Ovary (tissue), 9 donors: Measurements from ENCODE around the gene TSKU. TPM values are rescaled to one million over a fixed set of nuclear protein-coding genes. Genes with fewer than 3 reads are reported as not detected.
A peak's percentile ranks its signal among the peaks of the same experiment; 100 is the strongest.

Source experiments
- DNase-seq, 5 donors: peaks; one replicate each; pipeline ENCODE4 v3.0.0-alpha.2; 2019 to 2020
- H3K27ac ChIP-seq, 2 donors: fragments of 200-600 bp; one replicate each; pipeline versions ENCODE4 v1.5.1 to v1.8.0; 2019 to 2022
- H3K27me3 ChIP-seq: fragments of 200-600 bp; one replicate; pipeline ENCODE4 v1.8.0; 2022
- H3K36me3 ChIP-seq: fragments of 200-600 bp; sonication (generic); one replicate; pipeline ENCODE4 v1.5.1; 2019
- H3K4me1 ChIP-seq: one replicate; pipeline ENCODE4 v1.8.1; 2013; ENCODE audit warnings: mild to moderate bottlenecking, moderate library complexity; ENCODE audit not compliant: insufficient read depth
- H3K4me3 ChIP-seq: fragments of 200-600 bp; sonication (generic); one replicate; pipeline ENCODE4 v1.5.1; 2017
- H3K9me3 ChIP-seq, 2 donors: fragments of 200-600 bp in 1 of 2; sonication (generic) in 1 of 2; one replicate each; pipeline versions ENCODE4 v1.5.1 to v1.8.1; 2013 to 2019; ENCODE audit warnings: mild to moderate bottlenecking in 1 of 2, moderate library complexity in 1 of 2
- CTCF ChIP-seq, 3 donors: fragments of 450-650 bp in 2 of 3; fragments of 200-600 bp in 1 of 3; IDR thresholded peaks; one replicate each; pipeline versions ENCODE4 v1.5.1 to v1.8.0; 2016 to 2022; ENCODE audit warnings: antibody characterized with exemption in 3 of 3, mild to moderate bottlenecking in 1 of 3
- EP300 ChIP-seq: sonication (generic); formaldehyde crosslinking; IDR thresholded peaks from one replicate; pipeline ENCODE4 v1.6.1; 2017; ENCODE audit warnings: antibody characterized with exemption
- POLR2A ChIP-seq: fragments of 450-650 bp; IDR thresholded peaks from one replicate; pipeline ENCODE4 v1.6.1; 2017; ENCODE audit warnings: antibody characterized with exemption, mild to moderate bottlenecking, moderate library complexity
- WGBS, 3 donors: extraction: QIAGEN DNeasy Blood & Tissue Kit in 1 of 3; methylation state at CpG; one replicate each; pipeline versions ENCODE4 v1.1.5 to v1.1.7; 2013 to 2017; 5-methylcytosine and 5-hydroxymethylcytosine counted together
- intact Hi-C, 4 donors: fragments of 100-400 bp; cut with DNase I; formaldehyde crosslinking; loops; one replicate each; pipeline versions ENCODE4 v1.11.0 to v1.15.1; 2022 to 2023
- polyA plus RNA-seq, 2 donors: library from polyadenylated mRNA; stranded (reverse); fragments of 200-250 nt in 1 of 2; fragments of 350-450 nt in 1 of 2; fragmentation: Illumina TruSeq in 1 of 2; extraction: RNeasy Lipid Tissue Mini Kit (QIAGEN cat#74804) in 1 of 2; gene quantifications; one replicate each; pipeline ENCODE4 v1.2.3, GENCODE V29; 2013 to 2014
- total RNA-seq, 7 donors: library from RNA; depleted of rRNA in 2 of 7; stranded (reverse); fragments of >200 nt in 2 of 7; fragmentation: NEBNext Ultra II Directional in 3 of 7; extraction: Animal tissue kit (Norgen Biotek cat#: 25700) in 3 of 7; gene quantifications; one replicate each; pipeline versions ENCODE4 v1.1.0 to v1.2.4, GENCODE V29; 2016 to 2023
- donor health status: DM: no; HTN: no; CAD: no; lungs with moderate emphysema.
- donor health status: DM: no; HTN: no; CAD: no.
- donor health status: Bipolar disorder and iron deficiency.
- donor health status: DM: yes; HTN: yes; CAD: no.
- donor health status: DM: no; HTN: no; CAD: no.
- donor health status: DM: yes; HTN: yes; CAD: no.

The TSKU gene
- total and polyA plus RNA-seq, 9 donors = 19.2 to 114 (median 65.1) TPM

GRCh38 chr11:76781807-76782530, 1.2 kb upstream of the TSKU start:
- peaks cover 11% of the 10 kb centered on the region for H3K4me1 ChIP-seq
- intact Hi-C loops = loop anchor here in 1 of 4 donors (5.0 kb wide), 1 partner anchor 45 kb away; no protein-coding TSS in a partner anchor

GRCh38 chr11:76782531-76783293, 444 bp upstream of the TSKU start:
- Histone ChIP-seq H3K27me3 (no peaks in the 10 kb centered on the region), H3K4me1 (peaks cover 15% of the 10 kb centered on the region), H3K27ac (peak overlapping the region; percentile 89 to 99), H3K36me3 (no peaks in the 10 kb centered on the region), H3K9me3 (no peaks in the 10 kb centered on the region), H3K4me3 (peak overlapping the region; percentile 94)
- intact Hi-C loops = loop anchor here in 1 of 4 donors (5.0 kb wide), 1 partner anchor 45 kb away; no protein-coding TSS in a partner anchor
- peak; percentile 89 to 93 (median 92) for DNase-seq
- TF ChIP-seq CTCF (IDR thresholded peaks at IDR 0.05) (peak in 1 of 3 donors; percentile 20), EP300 (no peak), POLR2A (peak; percentile 34)
- WGBS, 3 donors = 0 to 1% (median 0%) methylated on average over 27 to 38 of the region's 38 CpGs

More at GRCh38 chr11:76781807-76782530, 1.2 kb upstream of the TSKU start:
- TF ChIP-seq CTCF (IDR thresholded peaks at IDR 0.05) = no peak
- TF ChIP-seq EP300 = no peak
- H3K9me3 ChIP-seq = no peaks in the 10 kb centered on the region
- peak overlapping the region; percentile 94 for H3K4me3 ChIP-seq
- 46 to 55% (median 52%) methylated on average over 5 of the region's 5 CpGs for WGBS, 3 donors
- no peak for DNase-seq
- peak overlapping the region; percentile 89 to 99 for H3K27ac ChIP-seq
- H3K27me3 ChIP-seq = no peaks in the 10 kb centered on the region
- H3K36me3 ChIP-seq = no peaks in the 10 kb centered on the region

GRCh38 chr11:76783896-76784813, 999 bp downstream of the TSKU start:
- H3K4me1 ChIP-seq = peaks cover 27% of the 10 kb centered on the region
- intact Hi-C loops = loop anchor here in 1 of 4 donors (5.0 kb wide), 1 partner anchor 47 kb away; no protein-coding TSS in a partner anchor
- TF ChIP-seq POLR2A (peak; percentile 12), EP300 (no peak)
- DNase-seq = peak; percentile 76 to 88 (median 87)
- no peaks in the 10 kb centered on the region for H3K9me3 ChIP-seq
- H3K36me3 ChIP-seq = no peaks in the 10 kb centered on the region
- peak overlapping the region; percentile 94 for H3K4me3 ChIP-seq
- no peaks in the 10 kb centered on the region for H3K27me3 ChIP-seq
- peak overlapping the region in 1 of 2 donors; percentile 99 for H3K27ac ChIP-seq
- 1% methylated on average over 64 to 65 of the region's 65 CpGs for WGBS, 3 donors

- no peak overlapping the region for H3K4me3 ChIP-seq
- 49 to 58% (median 50%) methylated on average over 6 of the region's 6 CpGs for WGBS, 3 donors
- intact Hi-C loops = no loop called here
- H3K36me3 ChIP-seq = no peaks in the 10 kb centered on the region
- H3K27ac ChIP-seq = peak overlapping the region in 1 of 2 donors; percentile 99
- TF ChIP-seq POLR2A = no peak
- TF ChIP-seq EP300 = no peak
- TF ChIP-seq CTCF (IDR thresholded peaks at IDR 0.05) = no peak
- no peak for DNase-seq
- H3K27me3 ChIP-seq = no peaks in the 10 kb centered on the region
- no peaks in the 10 kb centered on the region for H3K9me3 ChIP-seq
- peaks cover 28% of the 10 kb centered on the region for H3K4me1 ChIP-seq
These were observed 2.4 kb downstream of the TSKU start for GRCh38 chr11:76785513-76785912.
